ENCODE measurements around the gene TM9SF2.
"Not testable (repeated sequence)": the region's sequence is repeated elsewhere in the genome, so short reads cannot be mapped to it uniquely, and the experiment has no call there.

TM9SF2 gene, protein sequence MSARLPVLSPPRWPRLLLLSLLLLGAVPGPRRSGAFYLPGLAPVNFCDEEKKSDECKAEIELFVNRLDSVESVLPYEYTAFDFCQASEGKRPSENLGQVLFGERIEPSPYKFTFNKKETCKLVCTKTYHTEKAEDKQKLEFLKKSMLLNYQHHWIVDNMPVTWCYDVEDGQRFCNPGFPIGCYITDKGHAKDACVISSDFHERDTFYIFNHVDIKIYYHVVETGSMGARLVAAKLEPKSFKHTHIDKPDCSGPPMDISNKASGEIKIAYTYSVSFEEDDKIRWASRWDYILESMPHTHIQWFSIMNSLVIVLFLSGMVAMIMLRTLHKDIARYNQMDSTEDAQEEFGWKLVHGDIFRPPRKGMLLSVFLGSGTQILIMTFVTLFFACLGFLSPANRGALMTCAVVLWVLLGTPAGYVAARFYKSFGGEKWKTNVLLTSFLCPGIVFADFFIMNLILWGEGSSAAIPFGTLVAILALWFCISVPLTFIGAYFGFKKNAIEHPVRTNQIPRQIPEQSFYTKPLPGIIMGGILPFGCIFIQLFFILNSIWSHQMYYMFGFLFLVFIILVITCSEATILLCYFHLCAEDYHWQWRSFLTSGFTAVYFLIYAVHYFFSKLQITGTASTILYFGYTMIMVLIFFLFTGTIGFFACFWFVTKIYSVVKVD

GRCh38 chr13:99501184-99501847 is at the start of gene TM9SF2:
Gene TM9SF2, plus strand, starts transcription at chr13:99501472. Its CDS starts 135 bp downstream, at chr13:99501607.
- Mint-ChIP-seq H3K36me3 (ENCODE audit: low read depth) (peaks cover 11% of the 10 kb centered on the region), H3K27ac (peak within 1 kb of the TSS; percentile 93), H3K27me3 (ENCODE audit: low read depth) (no peaks in the 10 kb centered on the region), H3K9me3 (peaks cover 4% of the 10 kb centered on the region), H3K4me3 (peak within 1 kb of the TSS; percentile 92), H3K4me1 (ENCODE audit: low read depth) (peaks cover 60% of the 10 kb centered on the region)

DNA sequence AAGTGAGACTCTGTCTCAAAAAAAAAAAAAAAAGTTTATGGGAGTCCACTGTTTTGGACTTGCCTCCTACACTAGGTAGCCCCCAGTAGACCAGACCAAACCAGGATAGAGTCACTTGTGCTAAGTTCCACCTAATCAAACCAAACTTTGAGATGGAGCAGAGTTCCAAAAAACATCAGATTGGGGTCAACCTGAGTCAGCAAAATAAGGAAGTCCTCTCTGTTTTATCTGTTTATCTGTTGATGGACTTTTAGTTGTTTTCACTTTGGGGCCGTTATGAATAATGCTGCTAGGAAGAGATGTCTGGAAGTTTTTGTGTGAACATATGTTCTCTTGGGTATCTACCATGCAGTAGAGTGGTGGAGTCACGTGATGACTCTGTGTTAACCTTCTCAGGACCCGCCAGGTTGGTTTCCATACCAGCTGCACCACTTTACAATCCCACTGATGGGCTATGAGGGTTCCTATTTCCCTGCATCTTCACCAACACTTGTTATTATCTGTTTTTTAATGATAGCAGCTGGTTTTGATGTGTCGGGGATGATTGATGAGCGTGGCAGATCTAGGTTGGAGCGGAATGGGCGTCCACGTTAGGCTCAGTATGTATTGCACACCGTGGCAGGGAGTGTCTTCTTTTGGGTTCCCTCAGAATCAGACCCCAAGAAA is 46.6 kb upstream of the TM9SF2 start:
- Mint-ChIP-seq H3K27ac (no peak overlapping the region), H3K27me3 (ENCODE audit: low read depth) (peaks cover 6% of the 10 kb centered on the region), H3K9me3 (peaks cover 6% of the 10 kb centered on the region), H3K36me3 (ENCODE audit: low read depth) (no peaks in the 10 kb centered on the region), H3K4me1 (ENCODE audit: low read depth) (peaks cover 2% of the 10 kb centered on the region), H3K4me3 (no peak overlapping the region)

GRCh38 chr13:99459099-99459850 is 42.0 kb upstream of the TM9SF2 start:
- H3K9me3 Mint-ChIP-seq, result peaks cover 6% of the 10 kb centered on the region
- H3K27me3 Mint-ChIP-seq (ENCODE audit: low read depth), result no peaks in the 10 kb centered on the region
- H3K36me3 Mint-ChIP-seq (ENCODE audit: low read depth), result no peaks in the 10 kb centered on the region
- peaks cover 14% of the 10 kb centered on the region for H3K4me1 Mint-ChIP-seq (ENCODE audit: low read depth)
- no peak overlapping the region for H3K4me3 Mint-ChIP-seq
- H3K27ac Mint-ChIP-seq, result no peak overlapping the region

GRCh38 chr13:99460802-99461201 is 40.5 kb upstream of the TM9SF2 start:
- H3K4me3 Mint-ChIP-seq; H3K36me3 Mint-ChIP-seq (ENCODE audit: low read depth); H3K27me3 Mint-ChIP-seq (ENCODE audit: low read depth); H3K9me3 Mint-ChIP-seq: not testable (repeated sequence)
- H3K4me1 Mint-ChIP-seq (ENCODE audit: low read depth), result peaks cover 26% of the 10 kb centered on the region
- peak overlapping the region; percentile 50 for H3K27ac Mint-ChIP-seq

- Mint-ChIP-seq H3K4me3 (no peak overlapping the region), H3K27ac (peak overlapping the region; percentile 94), H3K27me3 (ENCODE audit: low read depth) (no peaks in the 10 kb centered on the region), H3K36me3 (ENCODE audit: low read depth) (peaks cover 7% of the 10 kb centered on the region), H3K4me1 (ENCODE audit: low read depth) (peaks cover 28% of the 10 kb centered on the region), H3K9me3 (no peaks in the 10 kb centered on the region)
Measured at GRCh38 chr13:99463646-99464397, 37.5 kb upstream of the TM9SF2 start.

DNA sequence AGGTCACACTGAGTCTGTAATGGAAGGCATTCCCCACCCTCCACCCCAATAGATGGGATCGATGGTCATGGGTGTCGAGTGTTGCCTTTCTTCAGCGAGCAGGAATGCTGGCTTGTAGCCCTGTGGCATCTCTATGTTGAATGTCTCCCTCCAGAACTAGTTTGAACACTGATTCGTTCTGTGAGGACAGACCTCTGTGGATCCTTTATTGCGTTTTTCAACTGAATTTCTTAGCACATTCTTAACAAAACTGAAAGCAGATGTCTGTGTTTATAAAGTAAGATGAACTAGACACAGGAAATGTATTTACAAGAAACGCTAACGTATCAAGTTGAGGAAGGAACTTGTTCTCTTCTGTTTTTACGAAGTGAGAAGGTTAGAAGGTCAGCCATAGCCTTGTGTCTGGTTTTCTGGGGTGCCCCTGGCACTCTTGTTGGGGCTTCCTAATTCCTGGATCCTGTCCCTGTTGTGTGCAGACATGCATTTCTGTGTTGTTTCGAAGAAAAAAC is 36.8 kb upstream of the TM9SF2 start:
- H3K27ac Mint-ChIP-seq, result peak overlapping the region; percentile 94
- peak overlapping the region; percentile 58 for H3K4me3 Mint-ChIP-seq
- H3K27me3 Mint-ChIP-seq (ENCODE audit: low read depth), result no peaks in the 10 kb centered on the region
- H3K36me3 Mint-ChIP-seq (ENCODE audit: low read depth), result peaks cover 8% of the 10 kb centered on the region
- H3K4me1 Mint-ChIP-seq (ENCODE audit: low read depth), result peaks cover 28% of the 10 kb centered on the region
- H3K9me3 Mint-ChIP-seq, result peaks cover 4% of the 10 kb centered on the region

GRCh38 chr13:99465454-99465853 is 35.8 kb upstream of the TM9SF2 start:
- Mint-ChIP-seq H3K27me3 (ENCODE audit: low read depth) (no peaks in the 10 kb centered on the region), H3K9me3 (peaks cover 4% of the 10 kb centered on the region), H3K36me3 (ENCODE audit: low read depth) (peaks cover 8% of the 10 kb centered on the region), H3K4me3 (no peak overlapping the region), H3K27ac (peak overlapping the region; percentile 94), H3K4me1 (ENCODE audit: low read depth) (peaks cover 28% of the 10 kb centered on the region)

DNA sequence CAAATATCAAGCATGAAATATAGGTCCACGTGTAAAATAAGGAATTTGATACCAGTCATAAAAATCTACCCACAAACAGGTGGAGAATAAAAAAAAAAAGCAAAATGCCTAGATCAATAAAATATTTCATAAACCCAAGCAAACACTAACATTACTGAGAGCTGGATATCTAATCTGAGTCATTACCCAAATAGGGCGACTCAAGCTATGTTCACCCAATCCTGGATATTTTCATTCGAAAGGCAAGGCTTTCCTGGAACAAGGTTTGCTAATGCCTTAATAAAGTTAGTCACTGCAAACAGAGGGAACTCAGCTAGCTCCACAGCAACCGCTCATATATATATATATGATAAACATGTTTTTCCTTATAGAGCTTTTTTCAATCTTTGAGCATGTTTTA is 33.5 kb upstream of the TM9SF2 start:
- no peak overlapping the region for H3K4me3 Mint-ChIP-seq
- H3K36me3 Mint-ChIP-seq (ENCODE audit: low read depth), result peaks cover 8% of the 10 kb centered on the region
- peaks cover 21% of the 10 kb centered on the region for H3K4me1 Mint-ChIP-seq (ENCODE audit: low read depth)
- no peak overlapping the region for H3K27ac Mint-ChIP-seq
- H3K9me3 Mint-ChIP-seq, result peaks cover 4% of the 10 kb centered on the region
- peaks cover 4% of the 10 kb centered on the region for H3K27me3 Mint-ChIP-seq (ENCODE audit: low read depth)

DNA sequence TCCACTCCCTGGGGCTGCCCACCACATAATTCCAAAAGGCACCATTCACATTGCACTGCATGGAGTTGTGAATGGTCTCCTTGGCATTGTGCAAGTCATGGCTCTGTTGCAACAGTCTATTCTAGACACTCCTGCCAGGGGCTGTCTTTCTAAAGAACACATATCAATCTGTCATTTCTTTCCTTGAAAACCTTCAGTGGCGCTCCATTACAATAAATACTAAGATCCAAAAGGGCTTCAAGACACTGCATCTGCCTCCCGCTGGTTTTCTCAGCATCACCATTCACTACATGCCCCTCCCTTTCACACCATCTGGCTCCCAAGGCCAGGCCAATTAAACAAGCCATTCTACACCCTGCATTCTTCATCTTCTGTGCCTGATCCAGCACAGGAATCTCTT is 32.2 kb upstream of the TM9SF2 start:
- no peak overlapping the region for H3K4me3 Mint-ChIP-seq
- peaks cover 4% of the 10 kb centered on the region for H3K9me3 Mint-ChIP-seq
- peaks cover 16% of the 10 kb centered on the region for H3K4me1 Mint-ChIP-seq (ENCODE audit: low read depth)
- peaks cover 8% of the 10 kb centered on the region for H3K36me3 Mint-ChIP-seq (ENCODE audit: low read depth)
- peaks cover 10% of the 10 kb centered on the region for H3K27me3 Mint-ChIP-seq (ENCODE audit: low read depth)
- no peak overlapping the region for H3K27ac Mint-ChIP-seq

GRCh38 chr13:99470027-99470426 is 31.2 kb upstream of the TM9SF2 start:
- H3K27ac Mint-ChIP-seq, result no peak overlapping the region
- peaks cover 10% of the 10 kb centered on the region for H3K27me3 Mint-ChIP-seq (ENCODE audit: low read depth)
- H3K9me3 Mint-ChIP-seq, result peaks cover 4% of the 10 kb centered on the region
- H3K36me3 Mint-ChIP-seq (ENCODE audit: low read depth), result peaks cover 8% of the 10 kb centered on the region
- peaks cover 7% of the 10 kb centered on the region for H3K4me1 Mint-ChIP-seq (ENCODE audit: low read depth)
- H3K4me3 Mint-ChIP-seq, result no peak overlapping the region

DNA sequence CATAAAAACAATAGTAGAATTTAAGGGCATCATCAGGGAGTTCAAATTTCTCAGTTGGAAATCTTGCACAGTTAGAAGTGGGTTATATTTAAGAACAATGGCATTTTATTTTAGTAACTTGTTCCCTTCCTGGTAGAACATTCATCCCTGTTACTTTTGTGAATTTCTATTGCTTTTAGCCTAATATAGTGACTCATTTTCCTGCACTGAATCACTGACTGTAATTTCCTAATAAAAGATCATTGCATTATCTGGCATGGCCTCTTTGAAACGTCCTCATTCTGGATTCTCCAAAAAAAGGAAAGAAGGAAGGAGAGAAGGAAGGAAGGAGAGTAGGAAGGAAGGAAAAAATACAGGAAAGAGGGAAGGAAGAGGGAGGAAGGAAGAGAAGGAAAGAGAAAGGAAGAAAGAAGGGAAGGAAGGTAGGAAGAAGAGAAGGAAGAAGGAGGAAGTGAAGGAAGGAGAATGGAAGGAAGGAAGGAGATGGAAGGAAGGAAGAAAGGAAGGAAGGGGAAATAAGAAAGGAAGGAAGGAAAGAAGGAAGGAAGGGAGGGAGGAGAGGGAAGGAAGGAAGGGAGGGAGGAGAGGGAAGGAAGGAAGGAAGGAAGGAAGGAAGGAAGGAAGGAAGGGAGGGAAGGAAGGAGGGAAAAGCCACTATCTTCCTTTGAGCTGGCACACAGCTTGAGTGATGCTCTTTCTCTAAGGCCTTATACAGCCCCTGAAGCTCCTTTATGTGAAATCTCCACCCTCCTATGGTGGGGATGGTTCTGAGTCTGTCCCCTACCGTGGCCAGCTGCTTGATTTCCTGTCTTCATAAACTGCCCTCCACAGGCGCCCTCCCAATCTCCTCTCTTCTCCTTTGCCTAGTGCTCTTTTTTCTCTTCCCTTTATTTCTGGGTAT is 29.8 kb upstream of the TM9SF2 start:
- Mint-ChIP-seq H3K4me1 (ENCODE audit: low read depth) (peaks cover 2% of the 10 kb centered on the region), H3K4me3 (no peak overlapping the region), H3K27me3 (ENCODE audit: low read depth) (peaks cover 10% of the 10 kb centered on the region), H3K27ac (no peak overlapping the region), H3K36me3 (ENCODE audit: low read depth) (peaks cover 6% of the 10 kb centered on the region), H3K9me3 (peaks cover 4% of the 10 kb centered on the region)

DNA sequence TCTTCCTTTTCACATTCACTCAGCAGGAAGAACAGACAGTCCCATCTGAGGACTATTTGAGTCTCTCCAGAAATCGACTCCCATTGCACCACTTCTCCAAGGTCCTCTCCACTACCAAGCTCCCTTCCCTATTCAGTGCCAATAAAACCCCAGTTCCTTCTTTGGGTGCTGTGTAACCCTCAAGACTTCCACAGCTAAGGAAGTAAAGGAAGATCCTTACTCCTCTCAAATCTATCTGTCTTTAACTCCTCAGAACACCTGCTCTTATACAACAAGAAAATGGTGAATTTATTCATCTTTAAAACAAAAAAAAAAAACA is 29.2 kb upstream of the TM9SF2 start:
- Mint-ChIP-seq H3K4me3 (no peak overlapping the region), H3K9me3 (peaks cover 4% of the 10 kb centered on the region), H3K27me3 (ENCODE audit: low read depth) (peaks cover 10% of the 10 kb centered on the region), H3K27ac (no peak overlapping the region), H3K4me1 (ENCODE audit: low read depth) (peaks cover 5% of the 10 kb centered on the region), H3K36me3 (ENCODE audit: low read depth) (peaks cover 4% of the 10 kb centered on the region)

Measured in T-helper 1 cell treated with Interleukin-12 subunit alpha and Interleukin-12 subunit beta and Interleukin-4 antibody, amounts not matched to agents 30 μg/mL and 1 μg/mL, for 36 hours (primary cell).